Globus pallidus (tissue), 1 donor: ENCODE results near the gene PDXK.

ENCODE experiments used
- DNase-seq: peaks from one replicate; pipeline ENCODE4 v3.0.0-alpha.2; 2015; ENCODE audit warnings: low spot score

Gene PDXK

GRCh38 chr21:43723648-43724047 is 4.7 kb downstream of the PDXK start:
- DNase-seq = no peak

- DNase-seq = no peak
These were observed 8.0 kb downstream of the PDXK start for GRCh38 chr21:43726686-43727518.

- DNase-seq = no peak
These were observed 8.7 kb downstream of the PDXK start for GRCh38 chr21:43727519-43728153.

- no peak for DNase-seq
These were observed 9.2 kb downstream of the PDXK start for GRCh38 chr21:43728154-43728466.

- peak; percentile 85 for DNase-seq
These were observed 9.8 kb downstream of the PDXK start for GRCh38 chr21:43728467-43729390.

GRCh38 chr21:43731476-43731875 is 12.5 kb downstream of the PDXK start:
- no peak for DNase-seq

- DNase-seq = no peak
These were observed 13.2 kb downstream of the PDXK start for GRCh38 chr21:43731891-43732711.

- DNase-seq = no peak
These were observed 14.1 kb downstream of the PDXK start for GRCh38 chr21:43733060-43733459.

- no peak for DNase-seq
These were observed 14.7 kb downstream of the PDXK start for GRCh38 chr21:43733529-43734071.

- DNase-seq = no peak
These were observed 15.4 kb downstream of the PDXK start for GRCh38 chr21:43734131-43734927.

- no peak for DNase-seq
These were observed 15.9 kb downstream of the PDXK start for GRCh38 chr21:43734928-43735229.

GRCh38 chr21:43735236-43736091 is 16.5 kb downstream of the PDXK start:
- DNase-seq = no peak

- DNase-seq = no peak
These were observed 17.4 kb downstream of the PDXK start for GRCh38 chr21:43736224-43736883.

GRCh38 chr21:43737158-43737950 is 18.4 kb downstream of the PDXK start:
- DNase-seq = no peak

GRCh38 chr21:43739621-43740435 is 20.9 kb downstream of the PDXK start:
- DNase-seq = no peak

GRCh38 chr21:43740497-43741156 is 21.7 kb downstream of the PDXK start:
- peak; percentile 65 for DNase-seq
